ENCODE results near the gene RIPOR3.
A peak's percentile ranks its signal among the peaks of the same experiment; 100 is the strongest.
"Not testable (repeated sequence)": the region's sequence is repeated elsewhere in the genome, so short reads cannot be mapped to it uniquely, and the experiment has no call there.

The RIPOR3 gene

DNA sequence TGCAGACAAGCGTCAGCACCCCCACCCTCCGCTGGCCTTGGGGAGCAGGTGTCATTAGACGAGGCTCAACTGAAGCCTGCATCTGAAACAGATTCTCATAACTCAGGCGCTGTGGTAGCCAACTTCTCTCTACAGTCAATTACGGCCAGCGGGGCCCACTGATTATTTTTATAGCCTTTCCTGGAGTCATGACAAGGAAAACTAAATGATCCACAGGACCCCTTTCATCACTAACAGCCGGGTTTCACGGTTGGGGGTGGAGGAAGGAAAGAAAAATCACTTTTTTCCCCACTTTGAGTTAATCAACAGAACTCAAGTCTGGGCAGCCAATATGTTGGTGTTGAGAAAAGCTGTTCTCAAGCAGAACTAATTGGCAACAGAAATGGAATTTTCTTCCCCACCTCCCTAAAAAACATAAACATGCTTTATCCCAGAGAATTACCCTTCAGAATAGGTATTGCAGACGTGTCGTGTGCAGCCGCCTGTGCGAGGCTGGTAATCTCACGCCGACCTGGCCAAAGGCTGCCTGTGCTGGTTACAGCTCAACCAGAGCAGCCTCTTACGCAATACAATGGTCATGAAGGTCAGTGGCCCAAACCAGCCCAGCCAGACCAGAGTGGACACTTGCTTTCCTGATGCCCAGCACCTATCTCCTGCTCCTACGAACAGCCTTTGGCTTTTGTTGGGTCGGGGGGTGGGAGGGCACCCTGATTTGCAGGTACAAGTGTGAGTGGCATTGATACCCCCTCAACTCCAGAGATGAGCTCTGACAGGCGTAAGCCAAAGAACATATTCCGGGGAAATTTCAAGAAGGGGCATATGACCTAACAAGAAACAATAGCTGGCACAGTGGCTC, 11.0 kb downstream of the RIPOR3 start:
- no peak for DNase-seq

DNA sequence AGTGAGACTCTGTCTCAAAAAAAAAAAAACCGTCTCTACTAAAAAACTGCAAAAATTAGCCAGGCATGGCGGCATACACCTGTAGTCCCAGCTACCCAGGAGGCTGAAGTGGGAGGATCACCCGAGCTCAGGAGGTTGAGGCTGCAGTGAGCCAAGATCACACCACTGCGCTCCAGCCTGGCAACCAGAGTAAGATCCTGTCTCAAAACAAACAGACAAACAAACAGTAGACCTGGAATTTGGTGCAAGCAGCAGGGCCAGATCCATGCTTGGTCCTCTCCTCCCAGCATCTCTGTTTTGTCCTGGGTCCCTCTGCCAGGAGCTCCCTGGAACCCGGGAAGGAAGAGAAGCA, 11.6 kb downstream of the RIPOR3 start:
- no peak for DNase-seq

DNA sequence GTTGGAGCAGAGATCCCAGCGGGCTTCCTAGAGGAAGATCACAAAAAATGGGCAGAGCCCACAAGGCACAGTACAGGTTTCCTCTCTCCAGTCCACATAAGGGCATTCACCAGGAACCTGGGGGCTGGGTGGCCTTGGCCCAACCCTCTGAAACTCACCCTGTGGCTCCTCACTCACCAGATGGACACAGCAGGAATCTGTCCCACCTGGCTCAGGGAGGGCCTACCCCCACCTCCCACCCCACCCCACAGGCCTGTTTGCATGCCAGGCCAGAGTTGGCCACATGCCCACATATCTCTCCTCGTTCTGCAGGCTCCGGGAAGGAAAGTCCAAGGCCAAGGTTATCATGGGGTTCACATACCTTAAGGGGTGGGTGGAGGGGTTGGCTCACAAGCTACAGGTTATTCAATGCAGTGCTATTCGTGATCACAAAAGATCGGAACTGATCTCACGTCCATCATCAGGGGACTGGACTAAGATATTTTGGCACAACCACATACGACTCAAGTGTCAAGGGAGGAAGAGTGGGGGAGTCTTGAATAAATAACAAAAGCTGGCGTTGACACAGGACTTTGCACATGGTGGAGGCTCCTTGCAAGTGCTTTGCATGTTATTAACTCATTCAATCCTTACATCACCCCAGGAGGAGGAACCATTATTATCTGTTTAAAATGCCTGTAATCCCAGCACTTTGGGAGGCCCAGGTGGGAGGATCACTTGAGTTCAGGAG, 13.0 kb downstream of the RIPOR3 start:
- no peak for DNase-seq

DNA sequence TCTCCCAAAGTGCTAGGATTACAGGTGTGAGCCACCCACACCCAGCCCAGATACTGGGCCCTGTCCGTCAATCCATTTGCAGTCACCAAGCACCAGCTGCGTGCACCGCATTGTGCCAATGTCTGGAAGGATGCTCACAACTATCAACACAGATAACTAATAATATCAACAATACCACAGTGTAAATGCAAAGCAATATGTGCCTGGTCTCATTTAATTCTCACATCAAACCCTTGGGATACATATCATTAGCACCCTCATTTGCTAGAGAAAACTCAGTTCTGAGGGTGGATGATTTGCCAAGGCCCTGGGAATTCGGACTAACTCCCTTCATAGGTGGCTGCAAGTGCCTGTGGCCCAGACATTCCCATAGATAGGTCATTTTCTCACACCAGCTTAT, 14.5 kb downstream of the RIPOR3 start:
- DNase-seq: no peak

DNA sequence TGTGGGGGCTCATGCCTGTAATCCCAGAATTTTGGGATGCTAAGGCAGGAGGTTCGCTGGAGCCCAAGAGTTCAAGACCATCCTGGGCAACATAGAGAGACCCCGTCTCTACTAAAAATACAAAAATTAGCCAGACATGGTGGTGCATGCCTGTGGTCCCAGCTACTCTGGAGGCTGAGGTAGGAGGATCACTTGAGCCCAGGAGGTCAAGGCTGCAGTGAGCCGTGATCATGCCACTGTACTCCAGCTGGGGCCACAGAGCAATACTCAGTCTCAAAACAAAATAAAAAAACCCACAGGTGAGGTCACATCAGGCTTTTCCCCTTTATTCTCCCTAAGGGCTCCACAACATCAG, 15.0 kb downstream of the RIPOR3 start:
- DNase-seq: not testable (repeated sequence)

DNA sequence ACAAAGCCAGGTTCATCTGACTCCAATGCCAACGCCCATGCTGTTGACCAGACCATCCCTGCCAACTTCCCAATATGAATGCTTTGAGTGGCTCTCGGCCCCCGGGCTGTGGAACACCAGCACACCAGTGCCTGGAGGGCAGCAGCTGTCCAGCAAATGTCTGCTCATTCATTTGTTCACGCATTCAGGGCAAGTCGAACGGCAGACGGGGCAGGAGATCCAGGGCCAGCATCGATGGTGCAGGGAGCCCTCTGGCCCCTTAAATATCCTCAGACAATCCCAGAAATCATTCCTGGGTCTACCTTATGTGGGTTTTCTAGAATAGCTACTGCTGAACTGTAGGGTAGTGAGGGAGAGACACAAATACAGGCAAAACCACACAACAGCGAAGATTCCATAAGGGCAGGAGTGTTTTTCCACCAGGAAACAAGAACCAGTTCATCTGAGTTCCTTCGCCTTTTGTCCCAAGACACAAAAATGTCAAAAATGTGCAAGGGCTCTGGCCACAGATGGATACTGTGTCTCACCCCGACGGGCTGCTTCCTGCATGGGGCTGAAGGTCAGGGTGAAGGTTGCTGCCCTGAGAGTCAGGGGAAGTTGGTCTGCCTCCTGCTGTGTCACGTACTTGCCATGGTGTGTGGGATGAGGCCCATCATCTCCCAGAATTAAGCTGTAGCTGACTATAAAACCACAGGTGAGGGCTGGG, 15.5 kb downstream of the RIPOR3 start:
- no peak for DNase-seq

DNA sequence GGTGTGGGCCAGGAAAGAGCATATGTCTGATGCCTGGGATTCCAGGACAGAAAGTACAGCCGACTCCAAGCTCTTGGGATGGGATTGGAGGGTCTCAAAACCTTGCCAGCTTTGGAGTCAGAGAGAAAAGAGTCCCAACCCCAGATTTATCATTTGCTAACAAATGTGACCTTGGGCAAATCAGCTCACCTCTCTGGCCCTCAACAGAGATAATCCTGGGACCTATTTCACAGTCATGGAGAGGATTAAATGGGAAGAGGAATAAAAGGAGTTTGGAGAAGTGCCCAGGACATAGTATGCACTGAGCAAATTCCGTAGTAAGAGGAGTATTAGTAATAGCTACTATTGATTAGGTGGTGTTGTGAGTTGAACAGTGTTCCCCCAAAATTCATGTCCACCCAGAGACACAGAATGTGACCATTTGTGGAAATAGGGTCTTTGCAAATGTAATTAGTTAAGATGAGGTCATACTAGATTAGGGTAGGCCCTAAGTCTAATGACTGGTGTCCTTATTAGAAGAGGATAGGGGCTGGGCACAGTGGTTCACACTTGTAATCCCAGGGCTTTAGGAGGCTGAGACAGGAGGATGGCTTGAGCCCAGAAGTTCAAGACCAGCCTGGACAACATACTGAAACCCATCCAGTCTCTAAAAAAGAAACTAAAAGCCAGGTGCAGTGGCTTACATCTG, 17.1 kb downstream of the RIPOR3 start:
- no peak for DNase-seq

DNA sequence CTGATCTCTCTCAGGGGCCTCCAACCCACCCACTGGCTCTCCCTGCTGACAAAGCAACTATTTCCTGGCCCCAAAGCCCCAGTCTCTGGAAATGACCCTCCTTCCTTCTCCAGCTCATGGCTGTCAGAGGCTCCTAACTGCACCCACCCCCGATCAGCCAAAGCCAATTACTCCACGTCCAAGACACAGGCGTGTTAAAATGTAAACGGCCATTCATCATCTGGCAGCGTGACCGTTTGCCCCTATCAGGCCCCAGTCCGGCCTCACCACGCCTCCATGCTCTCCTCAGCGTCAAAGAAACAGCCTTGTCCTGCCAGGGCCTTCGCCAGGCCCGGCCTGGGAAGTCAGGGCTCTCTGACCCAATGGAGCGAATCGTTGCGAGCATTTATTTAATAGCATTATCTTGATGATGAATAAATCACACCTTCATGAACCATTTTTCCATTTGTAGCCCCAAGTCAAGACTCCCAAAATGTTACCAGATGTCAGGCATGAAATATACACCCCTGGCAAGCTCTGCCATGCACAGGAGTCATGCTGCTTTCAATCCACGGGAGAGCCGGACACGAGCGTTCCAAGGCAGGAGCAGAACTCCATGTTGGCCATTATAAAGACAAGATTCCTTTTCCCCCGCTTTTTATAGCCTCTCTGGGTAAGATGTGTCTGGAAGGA, 17.7 kb downstream of the RIPOR3 start:
- DNase-seq: no peak

DNA sequence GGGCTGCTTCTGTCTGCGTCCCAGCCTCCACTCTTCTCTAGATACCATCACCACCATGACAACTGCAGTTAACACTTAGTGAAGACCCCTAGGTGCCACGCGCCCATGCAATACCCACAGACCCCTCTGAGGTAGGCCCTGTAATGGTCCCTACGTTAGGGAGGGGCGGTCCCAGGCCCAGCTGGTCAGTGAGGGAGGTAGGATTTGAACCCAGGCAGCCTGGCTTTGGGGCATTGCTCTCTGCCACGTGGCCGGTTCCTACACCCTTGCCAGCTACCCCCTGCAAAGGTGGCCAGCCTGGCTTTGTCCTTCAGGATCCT, 18.2 kb downstream of the RIPOR3 start:
- no peak for DNase-seq

DNA sequence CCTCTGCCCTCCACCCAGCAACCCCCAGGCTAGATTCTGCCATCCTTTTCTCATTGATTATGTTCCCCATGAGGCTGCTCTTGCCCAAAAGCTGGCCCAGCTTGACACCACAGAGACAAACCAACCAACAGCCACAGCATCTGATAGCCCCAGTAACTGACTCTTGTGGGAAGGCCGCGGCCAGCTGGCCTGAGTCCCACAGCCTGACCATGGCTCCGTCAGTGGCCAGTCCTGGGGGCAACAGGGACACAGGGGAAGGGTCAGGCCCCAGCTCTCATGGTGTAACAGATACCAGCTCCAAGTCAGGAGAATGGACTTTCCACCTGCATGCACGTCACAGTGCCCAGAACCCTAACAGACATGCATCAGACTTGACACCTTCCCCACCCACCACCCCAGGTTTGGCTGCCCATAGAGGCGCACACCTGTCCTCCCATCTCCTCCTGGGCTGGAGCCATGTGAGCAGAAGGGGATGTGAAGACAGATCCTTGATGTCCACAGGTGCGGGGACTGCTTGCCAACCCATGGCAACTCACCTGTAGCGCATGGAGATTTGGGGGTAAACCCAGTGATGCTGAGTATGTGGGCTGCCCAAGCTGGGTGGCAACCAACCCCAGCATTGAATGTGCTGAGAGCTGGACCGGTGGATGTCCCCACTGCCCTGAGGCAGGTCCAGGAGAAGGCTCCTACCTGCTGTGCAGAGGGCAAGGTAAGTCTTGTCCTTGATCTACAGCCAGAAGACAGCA, 18.8 kb downstream of the RIPOR3 start:
- no peak for DNase-seq

DNA sequence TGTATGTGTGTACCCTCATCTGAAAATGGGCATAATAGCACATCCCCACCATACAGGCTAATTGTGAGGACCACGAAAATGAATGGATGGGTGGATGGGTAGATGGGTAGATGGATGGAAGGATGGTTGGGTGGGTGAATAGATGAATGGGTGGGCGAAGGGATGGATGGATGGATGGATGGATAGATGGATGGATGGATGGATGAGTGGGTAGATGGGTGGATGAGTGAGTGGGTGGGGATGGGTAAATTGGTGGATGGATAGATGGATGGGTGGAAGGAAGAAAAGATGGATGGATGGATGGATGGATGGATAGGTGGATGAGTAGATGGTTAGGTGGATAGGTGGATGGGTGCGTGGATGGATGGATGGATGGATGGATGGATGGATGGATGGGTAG, 19.7 kb downstream of the RIPOR3 start:
- no peak for DNase-seq

DNA sequence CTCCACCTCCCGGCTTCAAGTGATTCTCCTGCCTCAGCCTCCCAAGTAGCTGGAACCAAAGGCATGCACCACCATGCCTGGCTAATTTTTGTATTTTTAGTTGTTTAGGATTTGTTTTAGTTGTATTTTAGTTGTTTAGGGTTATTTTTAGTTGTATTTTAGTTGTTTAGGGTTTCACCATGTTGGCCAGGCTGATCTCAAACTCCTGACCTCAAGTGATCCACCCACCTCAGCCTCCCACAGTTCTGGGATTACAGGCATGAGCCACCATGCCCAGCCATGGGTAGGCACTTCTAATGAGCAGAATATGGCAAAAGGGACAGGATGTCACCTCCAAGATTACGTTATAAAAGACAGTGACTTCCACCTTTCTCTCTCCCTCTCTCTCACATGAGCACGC, 20.3 kb downstream of the RIPOR3 start:
- DNase-seq: not testable (repeated sequence)

DNA sequence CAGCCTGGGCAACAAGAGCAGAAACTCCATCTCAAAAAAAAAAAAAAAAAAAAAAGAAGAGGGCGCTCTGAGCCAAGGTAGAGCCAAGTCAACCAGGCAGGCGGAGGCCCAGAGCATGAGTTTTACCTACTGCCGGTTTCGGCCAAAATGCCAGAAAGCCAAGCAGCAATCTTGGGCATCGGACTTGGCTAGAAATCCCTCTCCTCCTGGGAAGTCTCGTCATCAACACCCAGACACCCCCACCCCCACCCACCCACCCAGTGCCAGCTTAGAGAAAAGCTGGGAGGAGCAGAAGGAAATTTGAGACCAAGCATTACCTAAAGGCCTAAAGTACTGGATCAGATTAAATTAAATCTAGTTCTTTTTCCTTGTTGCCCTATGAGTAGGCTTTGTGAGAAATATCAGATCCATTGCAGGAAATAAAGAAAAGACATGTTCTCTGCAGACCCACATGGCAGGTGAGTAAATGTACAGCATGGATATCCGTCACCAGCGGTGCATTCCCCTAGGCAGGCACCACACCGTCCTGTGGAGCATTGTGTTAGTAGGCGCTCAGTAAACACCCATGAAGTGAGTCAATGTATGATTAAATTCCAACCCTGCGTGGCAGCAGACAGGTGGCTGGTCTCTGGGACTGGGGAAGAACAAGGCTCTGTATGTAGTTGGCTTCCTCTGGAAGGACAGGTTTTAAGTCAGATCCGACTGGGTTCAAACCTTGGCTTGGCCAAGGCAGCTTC, 21.0 kb downstream of the RIPOR3 start:
- DNase-seq: no peak

DNA sequence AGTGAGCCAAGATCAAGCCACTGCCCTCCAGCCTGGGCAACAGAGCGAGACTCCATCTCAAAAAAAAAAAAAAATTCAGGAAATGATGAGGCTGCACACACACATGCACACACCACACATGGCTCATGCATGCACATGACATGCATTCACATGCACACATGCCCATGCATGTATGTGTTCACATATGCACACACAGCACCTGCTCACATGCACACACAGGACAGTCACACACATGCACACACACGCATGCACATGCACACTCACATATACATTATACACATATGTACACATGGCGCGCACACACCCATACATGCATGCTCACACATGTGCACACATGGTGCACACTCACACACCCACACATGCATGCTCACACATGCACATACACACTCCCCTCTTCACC, 22.5 kb downstream of the RIPOR3 start:
- no peak for DNase-seq

DNA sequence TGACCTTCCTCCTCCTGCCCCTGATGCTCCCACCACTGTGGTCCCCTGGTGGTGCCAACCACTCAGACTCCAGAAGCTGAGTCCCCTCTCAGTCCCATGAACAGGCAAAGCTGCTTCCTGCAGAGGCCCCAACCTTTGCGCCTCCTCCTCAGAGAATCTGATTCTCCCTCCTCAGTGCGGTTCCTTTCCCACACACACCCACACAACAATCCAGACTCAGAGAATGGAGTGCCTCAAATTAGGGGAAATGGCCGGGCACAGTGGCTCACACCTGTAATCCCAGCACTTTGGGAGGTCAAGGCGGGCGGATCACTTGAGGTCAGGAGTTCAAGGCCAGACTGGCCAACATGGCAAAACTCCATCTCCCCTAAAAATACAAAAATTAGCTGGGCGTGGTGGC, 23.0 kb downstream of the RIPOR3 start:
- DNase-seq: no peak

DNA sequence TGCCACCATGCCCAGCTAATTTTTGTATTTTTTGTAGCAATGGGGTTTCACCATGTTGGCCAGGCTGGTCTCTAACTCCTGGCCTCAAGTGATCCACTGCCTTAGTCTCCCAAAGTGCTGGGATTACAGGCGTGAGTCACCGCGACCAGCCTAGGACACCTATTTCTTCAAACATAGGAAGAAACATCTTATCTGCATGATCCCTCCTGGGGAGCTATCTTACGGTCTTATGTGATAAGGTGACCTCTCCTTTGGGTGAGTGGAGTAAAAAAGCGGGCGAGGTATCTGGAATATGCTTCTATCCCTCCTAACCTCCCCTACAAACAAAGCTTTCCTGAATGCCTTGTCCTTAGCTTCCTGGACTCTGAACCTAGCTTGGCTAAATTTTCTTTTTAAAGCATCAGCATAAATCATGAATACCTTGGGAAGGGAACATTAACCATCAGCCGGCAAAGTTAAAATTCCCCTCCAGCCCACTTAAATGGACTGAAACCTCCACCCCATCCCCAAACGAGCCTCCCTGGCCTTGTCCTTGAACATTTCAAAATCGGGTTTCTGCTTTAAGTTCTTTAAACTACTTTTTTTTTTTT, 24.5 kb downstream of the RIPOR3 start:
- DNase-seq: no peak

DNA sequence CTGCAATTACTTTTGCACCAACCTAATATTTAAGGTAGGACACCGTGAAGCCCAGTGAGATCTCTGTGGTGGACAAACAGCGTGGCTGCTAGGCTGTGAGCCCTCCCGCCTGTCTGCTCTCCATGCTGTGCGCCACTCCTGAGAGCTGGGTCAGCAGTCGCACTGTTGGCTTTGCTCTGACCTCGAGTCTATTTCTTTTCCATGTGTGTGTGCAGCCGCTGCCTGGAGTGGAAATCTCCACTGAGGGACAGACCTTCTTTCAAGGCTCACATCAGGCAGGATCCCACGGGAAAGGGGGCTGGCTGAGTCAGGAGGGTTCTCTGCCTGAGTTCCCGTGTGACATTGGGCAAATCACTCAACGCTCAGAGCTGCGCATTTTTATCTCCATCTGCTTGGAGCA, 27.1 kb downstream of the RIPOR3 start:
- DNase-seq: no peak

DNA sequence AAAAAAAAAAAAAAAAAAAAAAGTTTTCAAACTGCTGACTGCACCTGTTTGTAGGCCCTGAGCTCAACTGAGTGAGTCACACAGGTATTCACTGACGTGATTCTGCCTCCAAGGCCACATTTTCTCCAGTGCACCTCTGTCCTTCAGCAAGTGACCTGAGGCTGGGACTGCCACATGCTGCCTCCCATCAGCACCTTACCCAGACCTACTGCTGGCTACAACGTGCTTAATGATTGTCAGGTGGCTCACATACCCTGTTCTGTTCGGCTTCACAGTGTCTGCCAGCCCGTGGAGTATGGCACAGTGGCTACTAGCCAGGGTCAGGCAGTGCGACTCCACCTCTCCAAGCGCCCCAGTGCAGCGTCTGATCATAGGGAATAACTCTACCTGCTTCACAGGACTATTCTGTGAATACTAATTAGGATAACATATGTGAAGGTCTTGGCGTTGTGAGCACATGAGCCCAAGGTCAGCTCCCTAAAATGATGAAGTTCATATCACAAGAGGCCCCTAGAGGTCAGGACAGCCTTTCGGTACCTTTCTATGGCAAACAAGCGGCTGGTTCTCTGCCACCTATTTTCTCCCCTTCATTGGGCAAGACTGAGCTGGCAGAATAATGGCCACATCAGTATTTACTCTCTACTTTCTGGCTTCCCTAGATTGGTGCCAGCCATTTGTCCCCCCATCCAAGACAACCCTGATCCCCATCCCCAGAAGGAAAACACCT, 28.1 kb downstream of the RIPOR3 start:
- DNase-seq: peak in 1 of 14 donors; percentile 2

DNA sequence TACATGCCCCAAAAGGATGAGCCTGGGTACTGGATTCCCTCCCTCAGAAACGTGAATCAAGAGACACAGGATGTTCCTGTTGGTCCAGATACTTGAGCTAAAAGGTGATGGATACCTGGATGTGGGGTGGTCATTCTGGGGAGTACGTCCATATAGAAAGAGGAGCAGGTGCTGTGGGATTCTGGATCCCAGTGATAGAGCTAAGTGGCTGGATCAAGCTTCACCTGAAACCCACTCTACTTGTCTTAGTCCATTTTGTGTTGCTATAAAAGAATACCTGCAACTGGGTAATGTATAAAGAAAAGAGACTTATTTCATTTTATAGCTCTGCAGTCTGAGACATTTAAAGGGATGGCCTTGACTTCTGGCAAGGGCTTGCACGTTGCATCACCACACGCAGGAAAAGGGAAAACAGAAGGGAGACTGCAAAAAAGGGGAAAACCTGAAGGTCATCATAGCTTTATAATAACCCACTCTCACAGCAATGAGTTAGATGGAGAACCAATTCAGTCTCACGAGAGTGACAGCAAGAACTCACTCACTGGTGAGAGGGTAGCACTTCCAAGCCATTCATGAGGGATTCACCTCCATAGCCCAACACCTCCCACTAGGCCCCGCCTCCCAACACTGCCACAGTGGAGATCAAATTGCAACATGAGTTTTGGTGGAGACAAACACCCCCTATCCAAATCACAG, 31.2 kb downstream of the RIPOR3 start:
- DNase-seq: no peak

Measured in C1 segment of cervical spinal cord (tissue), 14 donors.